SK-N-SH (cell line): Measurements from ENCODE around the gene ZNF580. TPM values are rescaled to one million over a fixed set of nuclear protein-coding genes. Genes with fewer than 3 reads are reported as not detected.

Experiments
- CTCF ChIA-PET: fragments of 300-600, 350-600 bp; formaldehyde crosslinking; extraction: SDS; loops from one replicate; lab custom pipeline; 2021; lab: Yijun Ruan, JAX
- POLR2A ChIA-PET: fragments of 350-600 bp; sonication (Branson Sonifier 250); formaldehyde crosslinking; extraction: SDS; loops from one replicate; lab custom pipeline; 2020; ENCODE audit warnings: antibody characterized with exemption, inconsistent platforms; lab: Yijun Ruan, JAX
- DNase-seq: peaks from one replicate; pipeline ENCODE4 v3.0.0; 2012
- H2AFZ ChIP-seq: fragments of 200-600 bp; sonication (generic); 2 replicates; pipeline ENCODE4 v1.8.1; 2016; ENCODE audit warnings: antibody characterized with exemption, mild to moderate bottlenecking, low read depth
- H3F3A ChIP-seq: fragments of 200-600 bp; sonication (generic); replicated peaks from 2 replicates; pipeline ENCODE3; 2016; ENCODE audit warnings: antibody characterized with exemption, mild to moderate bottlenecking; ENCODE audit not compliant: insufficient read depth
- H3K27ac ChIP-seq, 2 experiments: fragments of 200-500 bp in 1 of 2; fragments of 200-600 bp in 1 of 2; sonication (Bioruptor generic) in 1 of 2; sonication (generic), shearing (Covaris generic) in 1 of 2; 2 replicates each; pipeline versions ENCODE4 v1.5.1 to v1.6.1; 2014 to 2016; ENCODE audit warnings: low read depth in 2 of 2, inconsistent platforms in 1 of 2, low read length in 1 of 2, mild to moderate bottlenecking in 1 of 2, mixed read lengths in 1 of 2
- H3K27me3 ChIP-seq: fragments of 200-600 bp; sonication (generic), shearing (Covaris generic); 2 replicates; pipeline ENCODE4 v1.6.1; 2016; ENCODE audit warnings: mixed run types; ENCODE audit not compliant: insufficient read depth
- H3K36me3 ChIP-seq, 2 experiments: fragments of 200-500 bp in 1 of 2; fragments of 200-600 bp in 1 of 2; sonication (Bioruptor generic) in 1 of 2; sonication (generic) in 1 of 2; replicated peaks in 1 of 2; 2 replicates each; pipeline versions ENCODE3 to v1.5.1; 2014 to 2016; ENCODE audit warnings: low read length in 1 of 2, mild to moderate bottlenecking in 1 of 2; ENCODE audit not compliant: insufficient read depth in 2 of 2, control insufficient read depth in 1 of 2
- H3K4me1 ChIP-seq, 2 experiments: fragments of 200-500 bp in 1 of 2; fragments of 200-600 bp in 1 of 2; sonication (Bioruptor generic) in 1 of 2; sonication (generic), shearing (Covaris generic) in 1 of 2; 2 replicates each; pipeline versions ENCODE4 v1.5.1 to v1.6.1; 2014 to 2016; ENCODE audit warnings: low read depth in 1 of 2, low read length in 1 of 2, mixed run types in 1 of 2; ENCODE audit not compliant: insufficient read depth in 2 of 2, control insufficient read depth in 1 of 2
- H3K4me2 ChIP-seq: fragments of 200-600 bp; sonication (generic), shearing (Covaris generic); 2 replicates; pipeline ENCODE4 v1.6.1; 2017; ENCODE audit warnings: mixed run types
- H3K4me3 ChIP-seq, 2 experiments: fragments of 200-500 bp in 1 of 2; fragments of 200-600 bp in 1 of 2; sonication (Bioruptor generic) in 1 of 2; sonication (generic), shearing (Covaris generic) in 1 of 2; 2 replicates each; pipeline versions ENCODE4 v1.5.1 to v1.8.1; 2014 to 2016; ENCODE audit warnings: low read depth in 2 of 2, inconsistent platforms in 1 of 2, low read length in 1 of 2, mild to moderate bottlenecking in 1 of 2, mixed read lengths in 1 of 2, moderate library complexity in 1 of 2
- H3K79me2 ChIP-seq: fragments of 200-600 bp; sonication (generic); 2 replicates; pipeline ENCODE4 v1.8.1; 2017; ENCODE audit warnings: mild to moderate bottlenecking; ENCODE audit not compliant: insufficient read depth
- H3K9ac ChIP-seq: fragments of 200-600 bp; sonication (generic); 2 replicates; pipeline ENCODE4 v1.6.1; 2017; ENCODE audit warnings: mixed run types
- H3K9me2 ChIP-seq: fragments of 200-600 bp; sonication (generic); 2 replicates; pipeline ENCODE4 v1.6.1; 2017; ENCODE audit warnings: mixed run types
- H3K9me3 ChIP-seq: fragments of 200-600 bp; sonication (generic); 2 replicates; pipeline ENCODE4 v1.6.1; 2017; ENCODE audit warnings: mixed run types, mild to moderate bottlenecking, moderate library complexity
- H4K20me1 ChIP-seq: fragments of 200-600 bp; sonication (generic); 2 replicates; pipeline ENCODE4 v1.6.1; 2017; ENCODE audit warnings: mild to moderate bottlenecking, mixed run types; ENCODE audit not compliant: insufficient read depth
- CHD2 ChIP-seq: fragments of 150-350 bp; IDR thresholded peaks from 2 replicates; pipeline ENCODE4 v1.6.1; 2018; ENCODE audit warnings: low read length; ENCODE audit not compliant: partially characterized antibody
- EZH2phosphoT487 ChIP-seq: fragments of 200-600 bp; sonication (generic); IDR thresholded peaks from 2 replicates; pipeline ENCODE4 v1.6.1; 2017; ENCODE audit warnings: low read depth, mixed run types, mild to moderate bottlenecking, antibody characterized with exemption, moderate library complexity, borderline replicate concordance
- FOXJ3 ChIP-seq: sonication (generic); formaldehyde crosslinking; IDR thresholded peaks from 2 replicates; pipeline ENCODE4 v1.5.1; 2020; ENCODE audit warnings: mild to moderate bottlenecking, missing genetic modification reagents
- FOXM1 ChIP-seq: IDR thresholded peaks from 2 replicates; pipeline ENCODE4 v1.4.0; 2012; ENCODE audit warnings: low read depth, mild to moderate bottlenecking
- GATA2 ChIP-seq: sonication (generic); formaldehyde crosslinking; IDR thresholded peaks from 2 replicates; pipeline ENCODE4 v1.5.0; 2020; ENCODE audit warnings: mild to moderate bottlenecking, missing genetic modification reagents
- MEF2A ChIP-seq: IDR thresholded peaks from 2 replicates; pipeline ENCODE4 v1.4.0; 2012; ENCODE audit warnings: low read depth, borderline replicate concordance
- RAD21 ChIP-seq: IDR thresholded peaks from 2 replicates; pipeline ENCODE4 v1.6.1; 2012; ENCODE audit warnings: mild to moderate bottlenecking, low read length
- RCOR1 ChIP-seq: fragments of 150-350 bp; IDR thresholded peaks from 2 replicates; pipeline ENCODE4 v1.6.1; 2017; ENCODE audit warnings: antibody characterized with exemption, low read length
- RXRA ChIP-seq: IDR thresholded peaks from 2 replicates; pipeline ENCODE4 v1.4.0; 2012; ENCODE audit warnings: low read depth, mild to moderate bottlenecking, borderline replicate concordance
- SMC3 ChIP-seq: IDR thresholded peaks from 2 replicates; pipeline ENCODE4 v1.6.1; 2012; ENCODE audit warnings: low read depth, low read length, improper control_type of control experiment
- TAF1 ChIP-seq: IDR thresholded peaks from 2 replicates; pipeline ENCODE4 v1.6.1; 2012; ENCODE audit warnings: low read depth, mild to moderate bottlenecking, low read length, moderate library complexity, borderline replicate concordance
- YY1 ChIP-seq: IDR thresholded peaks from 2 replicates; pipeline ENCODE4 v1.4.0; 2012; ENCODE audit warnings: low read depth, mild to moderate bottlenecking
- WGBS: methylation state at CpG from one replicate; pipeline ENCODE4 v1.1.6; 2017; ENCODE audit warnings: low lambda C conversion rate; 5-methylcytosine and 5-hydroxymethylcytosine counted together
- polyA plus RNA-seq, 3 experiments: library from polyadenylated mRNA; depleted of rRNA; stranded (reverse); fragments of >200 nt; gene quantifications; 2 replicates each; pipeline ENCODE4 v1.2.3, GENCODE V29; 2012
- TF ChIP-seq, protein P1 (sequence below): fragments of 150-350 bp; IDR thresholded peaks from 2 replicates; pipeline ENCODE4 v1.6.1; 2017; ENCODE audit warnings: antibody characterized with exemption, low read length, low read depth, borderline replicate concordance
- TF ChIP-seq, protein P2 (sequence below): IDR thresholded peaks from 2 replicates; pipeline ENCODE4 v1.6.1; 2012; ENCODE audit warnings: mild to moderate bottlenecking, low read depth, low read length, moderate library complexity
- TF ChIP-seq, protein P3 (sequence below): IDR thresholded peaks from 2 replicates; pipeline ENCODE4; 2012

ZNF580 gene
- polyA plus RNA-seq, 1 of the 3 experiments (the other 2 are of a cell fraction) = 21.9 TPM

DNA sequence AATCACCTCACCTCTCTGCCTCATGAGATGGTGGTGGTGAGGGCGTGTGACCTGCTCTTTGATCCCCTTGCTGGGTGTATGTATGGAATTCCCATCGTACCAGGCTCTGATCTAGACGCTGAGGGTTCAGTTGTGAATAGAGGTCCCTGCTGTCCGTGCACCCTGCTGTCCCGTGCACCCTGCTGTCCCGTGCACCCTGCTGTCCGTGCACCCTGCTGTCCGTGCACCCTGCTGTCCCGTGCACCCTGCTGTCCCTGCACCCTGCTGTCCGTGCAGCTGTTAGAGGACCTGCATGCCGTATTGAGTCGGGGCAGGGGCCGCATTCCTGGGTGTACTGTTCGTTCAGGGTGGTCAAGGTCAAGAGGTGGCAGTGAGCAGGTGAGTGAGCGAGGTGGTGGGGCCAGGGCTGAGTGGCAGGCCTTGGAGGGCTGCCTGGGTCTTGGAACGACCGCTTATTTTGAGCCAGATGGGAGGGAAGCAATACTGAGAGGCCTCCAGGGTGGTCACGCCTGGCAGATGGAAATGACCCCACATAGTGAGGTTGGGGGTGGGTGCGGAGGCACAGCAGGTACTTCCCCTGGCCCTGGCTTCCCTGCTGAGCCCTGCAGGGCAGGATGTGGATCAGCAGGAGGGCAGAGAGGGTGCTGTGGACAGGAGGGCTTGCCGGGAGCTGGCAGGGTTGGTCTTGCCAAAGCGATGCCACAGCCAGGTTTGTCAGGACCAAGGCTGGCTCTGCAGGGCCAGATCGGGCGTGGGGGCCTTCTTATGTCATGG is 29.7 kb downstream of the ZNF580 start:
- POLR2A ChIA-PET = interaction anchor here (1.3 to 1.4 kb wide), 2 partner anchors 13 to 16 kb away, joined by 3 to 4 read pairs; partner anchors contain the start of gene U2AF2

DNA sequence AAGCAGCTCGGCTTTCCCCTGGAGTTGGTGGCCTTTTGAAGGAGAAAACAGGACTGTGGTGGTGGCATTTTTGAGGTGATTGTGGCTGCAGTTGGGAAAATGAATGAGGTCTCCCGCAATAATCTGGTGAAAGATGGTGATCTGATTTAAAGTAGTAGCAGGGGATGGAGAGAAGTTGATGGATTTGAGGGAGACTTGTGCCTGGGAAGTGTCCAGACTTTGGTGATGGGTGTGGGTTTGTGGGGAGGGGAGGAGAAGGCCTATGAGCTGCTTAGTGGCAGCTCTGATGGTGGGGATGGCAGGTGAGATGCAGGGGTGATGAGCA is 30.2 kb downstream of the ZNF580 start:
- peaks cover 38% of the 10 kb centered on the region for H3F3A ChIP-seq
- H3K9ac ChIP-seq = no peak overlapping the region
- POLR2A ChIA-PET = interaction anchor here (1.3 to 1.4 kb wide), 2 partner anchors 13 to 17 kb away, joined by 3 to 4 read pairs; partner anchors contain the start of gene U2AF2
- peaks cover 7 to 10% of the 10 kb centered on the region in 2 experiments; a peak in 3 of 4 replicates for H3K4me1 ChIP-seq
- CTCF ChIA-PET = interaction anchor here (0.7 to 2.4 kb wide), 12 partner anchors 8 to 47 kb away, joined by 3 to 34 read pairs (median 6); partner anchors contain the start of genes U2AF2, ZNF581 and ZNF784
- no peaks in the 10 kb centered on the region for H3K9me2 ChIP-seq
- H3K79me2 ChIP-seq = peaks cover 86% of the 10 kb centered on the region
- no peak overlapping the region for H3K27ac ChIP-seq
- 59% methylated on average over 2 of the region's 2 CpGs for WGBS
- no peaks in the 10 kb centered on the region for H3K27me3 ChIP-seq
- H4K20me1 ChIP-seq = peaks cover 81% of the 10 kb centered on the region
- DNase-seq = no peak
- no peak overlapping the region for H3K4me2 ChIP-seq
- H2AFZ ChIP-seq = no peak overlapping the region
- no peaks in the 10 kb centered on the region for H3K9me3 ChIP-seq
- peaks cover 21 to 53% of the 10 kb centered on the region in 2 experiments for H3K36me3 ChIP-seq
- H3K4me3 ChIP-seq = no peak overlapping the region
- TF ChIP-seq, protein P1, sequence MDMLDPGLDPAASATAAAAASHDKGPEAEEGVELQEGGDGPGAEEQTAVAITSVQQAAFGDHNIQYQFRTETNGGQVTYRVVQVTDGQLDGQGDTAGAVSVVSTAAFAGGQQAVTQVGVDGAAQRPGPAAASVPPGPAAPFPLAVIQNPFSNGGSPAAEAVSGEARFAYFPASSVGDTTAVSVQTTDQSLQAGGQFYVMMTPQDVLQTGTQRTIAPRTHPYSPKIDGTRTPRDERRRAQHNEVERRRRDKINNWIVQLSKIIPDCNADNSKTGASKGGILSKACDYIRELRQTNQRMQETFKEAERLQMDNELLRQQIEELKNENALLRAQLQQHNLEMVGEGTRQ = no peak
- TF ChIP-seq FOXM1 = no peak
- no peak for TF ChIP-seq RCOR1
- TF ChIP-seq CHD2 = no peak
- TF ChIP-seq TAF1 = no peak
- no peak for TF ChIP-seq EZH2phosphoT487
- no peak for TF ChIP-seq SMC3
- TF ChIP-seq MEF2A = no peak
- TF ChIP-seq, protein P2, sequence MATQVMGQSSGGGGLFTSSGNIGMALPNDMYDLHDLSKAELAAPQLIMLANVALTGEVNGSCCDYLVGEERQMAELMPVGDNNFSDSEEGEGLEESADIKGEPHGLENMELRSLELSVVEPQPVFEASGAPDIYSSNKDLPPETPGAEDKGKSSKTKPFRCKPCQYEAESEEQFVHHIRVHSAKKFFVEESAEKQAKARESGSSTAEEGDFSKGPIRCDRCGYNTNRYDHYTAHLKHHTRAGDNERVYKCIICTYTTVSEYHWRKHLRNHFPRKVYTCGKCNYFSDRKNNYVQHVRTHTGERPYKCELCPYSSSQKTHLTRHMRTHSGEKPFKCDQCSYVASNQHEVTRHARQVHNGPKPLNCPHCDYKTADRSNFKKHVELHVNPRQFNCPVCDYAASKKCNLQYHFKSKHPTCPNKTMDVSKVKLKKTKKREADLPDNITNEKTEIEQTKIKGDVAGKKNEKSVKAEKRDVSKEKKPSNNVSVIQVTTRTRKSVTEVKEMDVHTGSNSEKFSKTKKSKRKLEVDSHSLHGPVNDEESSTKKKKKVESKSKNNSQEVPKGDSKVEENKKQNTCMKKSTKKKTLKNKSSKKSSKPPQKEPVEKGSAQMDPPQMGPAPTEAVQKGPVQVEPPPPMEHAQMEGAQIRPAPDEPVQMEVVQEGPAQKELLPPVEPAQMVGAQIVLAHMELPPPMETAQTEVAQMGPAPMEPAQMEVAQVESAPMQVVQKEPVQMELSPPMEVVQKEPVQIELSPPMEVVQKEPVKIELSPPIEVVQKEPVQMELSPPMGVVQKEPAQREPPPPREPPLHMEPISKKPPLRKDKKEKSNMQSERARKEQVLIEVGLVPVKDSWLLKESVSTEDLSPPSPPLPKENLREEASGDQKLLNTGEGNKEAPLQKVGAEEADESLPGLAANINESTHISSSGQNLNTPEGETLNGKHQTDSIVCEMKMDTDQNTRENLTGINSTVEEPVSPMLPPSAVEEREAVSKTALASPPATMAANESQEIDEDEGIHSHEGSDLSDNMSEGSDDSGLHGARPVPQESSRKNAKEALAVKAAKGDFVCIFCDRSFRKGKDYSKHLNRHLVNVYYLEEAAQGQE = no peak
- no peak for TF ChIP-seq FOXJ3 (CRISPR knock-in tag)
- TF ChIP-seq, protein P3, sequence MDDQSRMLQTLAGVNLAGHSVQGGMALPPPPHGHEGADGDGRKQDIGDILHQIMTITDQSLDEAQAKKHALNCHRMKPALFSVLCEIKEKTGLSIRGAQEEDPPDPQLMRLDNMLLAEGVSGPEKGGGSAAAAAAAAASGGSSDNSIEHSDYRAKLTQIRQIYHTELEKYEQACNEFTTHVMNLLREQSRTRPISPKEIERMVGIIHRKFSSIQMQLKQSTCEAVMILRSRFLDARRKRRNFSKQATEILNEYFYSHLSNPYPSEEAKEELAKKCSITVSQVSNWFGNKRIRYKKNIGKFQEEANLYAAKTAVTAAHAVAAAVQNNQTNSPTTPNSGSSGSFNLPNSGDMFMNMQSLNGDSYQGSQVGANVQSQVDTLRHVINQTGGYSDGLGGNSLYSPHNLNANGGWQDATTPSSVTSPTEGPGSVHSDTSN = no peak
- TF ChIP-seq GATA2 = no peak
- no peak for TF ChIP-seq RXRA

More for the DNA sequence above, 29.7 kb downstream of the ZNF580 start:
- peaks cover 83% of the 10 kb centered on the region for H4K20me1 ChIP-seq
- no peaks in the 10 kb centered on the region for H3K9me3 ChIP-seq
- H3K27ac ChIP-seq = no peak overlapping the region
- peaks cover 24 to 55% of the 10 kb centered on the region in 2 experiments for H3K36me3 ChIP-seq
- 72% methylated on average over 19 of the region's 23 CpGs for WGBS
- H3K9me2 ChIP-seq = no peaks in the 10 kb centered on the region
- H3K4me1 ChIP-seq = peaks cover 7 to 10% of the 10 kb centered on the region in 2 experiments; a peak in 2 of 4 replicates
- peaks cover 38% of the 10 kb centered on the region for H3F3A ChIP-seq
- H3K4me2 ChIP-seq = no peak overlapping the region
- no peak for DNase-seq
- CTCF ChIA-PET = interaction anchor here (0.8 to 2.4 kb wide), 8 partner anchors 8 to 38 kb away, joined by 3 to 34 read pairs (median 7); partner anchors contain the start of genes U2AF2 and ZNF581
- H3K79me2 ChIP-seq = peaks cover 86% of the 10 kb centered on the region
- no peak overlapping the region for H3K4me3 ChIP-seq
- TF ChIP-seq RAD21 = no peak
- no peak for TF ChIP-seq YY1
- TF ChIP-seq, protein P1 = no peak
- TF ChIP-seq, protein P3 = no peak
- H3K27me3 ChIP-seq = no peaks in the 10 kb centered on the region
- H3K9ac ChIP-seq = no peak overlapping the region
- no peak overlapping the region for H2AFZ ChIP-seq
